Breast epithelium (tissue), 3 donors: ENCODE results near the gene CAMK2D.

ENCODE experiments used
- POLR2A ChIP-seq: fragments of 450-650 bp; IDR thresholded peaks from one replicate; pipeline ENCODE4 v1.6.1; 2016; ENCODE audit warnings: antibody characterized with exemption, mild to moderate bottlenecking, moderate library complexity
- TF ChIP-seq, protein P1 (sequence below), 3 donors: fragments of 450-650 bp; IDR thresholded peaks; one replicate each; pipeline ENCODE4 v1.5.1; 2016 to 2017; ENCODE audit warnings: antibody characterized with exemption in 3 of 3, mild to moderate bottlenecking in 3 of 3, moderate library complexity in 3 of 3

DNA sequence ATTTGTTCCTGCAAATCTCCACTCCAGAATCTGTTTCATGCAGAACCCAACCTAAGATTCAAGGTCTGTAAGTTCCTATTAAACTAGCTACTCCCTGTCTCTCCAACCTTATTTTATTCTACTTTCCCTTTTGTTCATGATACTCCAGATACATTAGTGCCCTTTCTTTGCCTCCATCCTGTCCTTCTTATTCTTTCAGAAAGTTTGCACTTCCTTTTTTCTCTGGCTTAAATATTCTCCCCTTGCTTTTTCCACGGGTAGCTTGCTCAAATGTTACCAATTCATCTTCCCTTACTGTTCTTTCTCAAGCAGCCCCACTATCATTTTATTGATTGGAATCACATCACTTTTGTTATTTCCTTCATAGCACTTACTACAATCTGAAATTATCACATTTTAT lies 72.1 kb downstream of the CAMK2D start:
- no peak for TF ChIP-seq POLR2A
- TF ChIP-seq, protein P1, sequence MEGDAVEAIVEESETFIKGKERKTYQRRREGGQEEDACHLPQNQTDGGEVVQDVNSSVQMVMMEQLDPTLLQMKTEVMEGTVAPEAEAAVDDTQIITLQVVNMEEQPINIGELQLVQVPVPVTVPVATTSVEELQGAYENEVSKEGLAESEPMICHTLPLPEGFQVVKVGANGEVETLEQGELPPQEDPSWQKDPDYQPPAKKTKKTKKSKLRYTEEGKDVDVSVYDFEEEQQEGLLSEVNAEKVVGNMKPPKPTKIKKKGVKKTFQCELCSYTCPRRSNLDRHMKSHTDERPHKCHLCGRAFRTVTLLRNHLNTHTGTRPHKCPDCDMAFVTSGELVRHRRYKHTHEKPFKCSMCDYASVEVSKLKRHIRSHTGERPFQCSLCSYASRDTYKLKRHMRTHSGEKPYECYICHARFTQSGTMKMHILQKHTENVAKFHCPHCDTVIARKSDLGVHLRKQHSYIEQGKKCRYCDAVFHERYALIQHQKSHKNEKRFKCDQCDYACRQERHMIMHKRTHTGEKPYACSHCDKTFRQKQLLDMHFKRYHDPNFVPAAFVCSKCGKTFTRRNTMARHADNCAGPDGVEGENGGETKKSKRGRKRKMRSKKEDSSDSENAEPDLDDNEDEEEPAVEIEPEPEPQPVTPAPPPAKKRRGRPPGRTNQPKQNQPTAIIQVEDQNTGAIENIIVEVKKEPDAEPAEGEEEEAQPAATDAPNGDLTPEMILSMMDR (IDR thresholded peaks at IDR 0.05) = no peak
